Hematopoietic multipotent progenitor cell treated with erythropoietin and hydrocortisone succinate and interleukin-3 and kit ligand, for 8 days (in vitro differentiated cells): ENCODE measurements around the gene GPR107.

Experiments used
- DNase-seq: peaks from one replicate; pipeline ENCODE4 v3.0.0-alpha.2; 2015

Gene GPR107

DNA sequence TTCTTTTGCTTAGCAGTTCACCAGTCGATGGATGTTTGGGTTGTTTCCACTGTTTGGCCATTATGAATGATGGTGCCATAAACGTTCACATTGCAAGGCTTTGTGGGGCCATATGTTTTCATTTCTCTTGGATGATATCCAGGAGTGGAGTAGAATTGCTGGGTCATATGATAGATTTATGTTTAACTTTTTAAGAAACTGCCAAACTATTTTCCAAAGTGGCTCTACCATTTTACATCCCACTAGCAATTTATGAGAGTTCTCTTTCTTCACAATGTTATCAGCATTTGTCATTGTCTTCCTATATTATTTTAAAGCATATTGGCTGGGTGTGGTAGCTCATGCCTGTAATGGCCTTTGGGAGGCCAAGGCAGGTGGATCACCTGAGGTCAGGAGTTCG is 5.2 kb downstream of the GPR107 start:
- no peak for DNase-seq

DNA sequence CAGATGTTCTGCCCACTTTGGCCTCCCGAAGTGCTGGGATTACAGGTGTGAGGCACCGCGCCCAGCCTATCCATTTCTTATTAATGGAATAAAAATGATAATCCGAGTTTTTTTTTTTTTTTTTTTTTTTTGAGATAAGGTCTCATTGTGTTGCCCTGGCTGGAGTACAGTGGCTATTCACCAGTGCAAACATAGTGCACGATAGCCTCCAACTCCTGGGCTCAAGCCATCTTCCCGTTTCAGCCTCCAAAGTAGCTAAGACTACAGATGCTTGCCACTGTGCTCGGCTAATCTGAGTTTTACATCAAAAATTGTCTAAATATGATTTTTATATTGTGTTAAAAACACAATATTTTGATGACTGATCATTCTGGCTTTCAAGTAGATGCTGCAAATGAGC is 6.6 kb downstream of the GPR107 start:
- no peak for DNase-seq

DNA sequence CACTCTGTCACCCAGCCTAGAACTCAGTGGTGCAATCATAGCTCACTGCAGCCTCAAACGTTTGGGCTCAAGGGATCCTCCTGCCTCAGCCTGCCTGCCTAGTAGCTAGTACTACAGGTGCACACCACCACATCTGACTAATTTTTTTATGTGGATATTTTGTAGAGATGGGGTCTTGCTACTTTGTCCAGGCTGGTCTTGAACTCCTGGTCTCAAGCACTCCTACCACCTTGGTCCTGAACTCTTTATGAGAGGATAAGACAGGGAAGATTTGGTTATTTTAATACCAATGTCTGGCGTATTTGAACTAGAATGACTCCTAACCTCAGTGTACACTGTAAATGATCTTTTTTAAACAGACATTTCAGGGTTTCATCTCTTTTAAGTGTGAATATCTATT is 9.0 kb downstream of the GPR107 start:
- no peak for DNase-seq

DNA sequence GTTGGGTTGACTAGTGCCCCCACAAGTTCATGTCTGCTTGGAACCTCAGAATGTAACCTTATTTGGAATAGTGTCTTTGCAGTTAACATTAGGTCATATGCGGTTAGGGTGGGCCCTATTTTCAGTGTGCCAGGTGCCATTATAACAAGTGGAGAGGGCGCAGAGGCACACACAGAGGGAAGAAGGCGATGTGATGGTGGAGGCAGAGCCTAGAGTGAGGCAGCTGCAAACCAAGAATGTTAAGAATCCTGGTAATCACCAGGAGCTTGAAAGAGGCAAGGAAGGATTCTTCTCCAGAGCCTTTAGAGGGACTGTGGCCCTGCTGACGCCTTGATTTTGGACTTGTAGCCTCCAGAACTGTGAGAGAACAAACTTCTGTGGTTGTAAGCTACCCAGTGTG is 10.9 kb downstream of the GPR107 start:
- no peak for DNase-seq

DNA sequence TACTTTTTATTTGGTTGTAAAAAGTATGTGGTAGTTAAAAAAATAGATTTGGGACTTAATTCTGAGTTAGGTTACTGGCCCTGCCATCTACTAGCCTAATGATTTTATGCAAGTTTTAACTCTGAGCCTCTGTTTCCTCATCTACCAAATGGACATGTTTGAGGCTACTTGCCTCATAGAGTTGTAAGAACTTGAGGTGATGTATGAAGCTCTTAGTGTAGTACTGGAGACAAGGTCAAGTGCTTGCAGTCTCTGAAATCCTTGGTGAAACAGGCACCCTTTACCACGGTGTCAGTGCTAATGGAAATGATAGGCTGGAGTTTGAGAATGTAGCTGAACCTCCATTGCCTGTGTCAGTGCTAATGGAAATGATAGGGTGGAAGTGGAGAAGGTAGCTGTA is 15.3 kb downstream of the GPR107 start:
- DNase-seq: no peak

DNA sequence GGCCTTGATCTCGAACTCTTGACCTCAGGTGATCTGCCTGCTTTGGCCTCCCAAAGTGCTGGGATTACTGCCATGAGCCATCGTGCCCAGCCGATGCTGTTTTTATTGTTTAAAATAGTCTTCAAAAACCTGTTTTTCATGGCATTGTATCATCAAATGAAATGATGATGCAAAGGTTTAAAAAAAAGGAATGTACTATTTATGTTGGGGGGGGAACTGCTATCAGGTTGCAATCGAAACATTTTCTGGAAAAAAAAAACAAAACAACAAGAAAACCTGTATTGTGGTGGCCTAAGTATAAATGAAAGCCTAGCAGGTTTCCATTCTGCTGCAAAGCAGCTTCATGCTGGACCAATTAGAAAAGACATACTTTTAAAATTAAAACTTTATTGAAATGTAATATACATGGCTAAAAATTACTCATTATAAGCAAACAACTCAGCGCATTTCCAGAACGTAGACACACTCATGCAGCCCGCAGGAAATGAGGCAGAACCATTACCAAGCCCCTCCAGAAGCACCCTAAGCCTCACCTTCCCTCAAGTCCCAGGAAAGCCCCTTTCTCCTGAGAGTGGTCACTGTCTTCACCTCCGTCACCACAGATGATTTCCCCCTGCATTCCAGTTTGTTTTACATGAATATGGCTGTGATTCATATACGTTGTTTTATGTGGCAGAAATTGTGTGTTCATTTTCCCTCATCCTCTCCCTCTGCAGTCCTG is 19.0 kb downstream of the GPR107 start:
- no peak for DNase-seq

DNA sequence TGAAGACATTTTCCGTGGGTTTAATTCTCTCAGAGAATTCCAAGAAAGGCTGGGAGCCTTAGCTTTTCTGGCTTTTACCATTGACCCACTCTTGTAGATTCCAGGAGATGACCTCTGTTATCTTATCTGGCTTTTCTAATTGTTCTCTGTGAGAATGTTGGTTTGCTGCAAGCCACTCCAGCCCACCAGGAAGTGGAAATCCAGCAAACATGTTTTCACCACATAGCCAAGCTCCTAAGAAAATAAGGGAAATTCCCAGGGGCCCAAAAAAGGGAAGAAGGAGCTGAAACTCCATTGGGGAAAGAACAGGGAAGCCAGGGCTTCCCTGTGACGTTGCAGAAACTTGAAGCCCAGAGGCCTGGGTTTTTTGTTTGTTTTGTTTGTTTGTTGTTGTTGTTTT is 19.7 kb downstream of the GPR107 start:
- no peak for DNase-seq

DNA sequence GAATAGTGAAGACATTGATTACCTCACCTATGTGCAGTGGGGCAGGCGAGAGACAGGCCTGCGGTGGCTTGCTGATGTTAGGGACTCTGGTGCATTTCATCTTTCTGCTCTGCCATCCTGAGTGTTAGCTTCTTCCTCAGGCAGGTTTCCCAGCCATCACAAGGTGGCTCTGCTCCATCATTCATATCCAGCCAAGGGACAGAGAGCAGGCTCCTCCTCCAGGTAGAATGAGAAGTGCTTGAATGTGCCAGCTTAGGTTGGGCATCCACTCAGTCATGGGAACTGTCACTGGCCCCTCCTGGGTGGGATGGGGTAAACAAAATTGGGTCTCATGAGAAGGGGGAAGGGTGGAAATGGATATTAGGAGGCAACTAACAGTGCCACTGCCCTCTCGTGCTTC is 24.8 kb downstream of the GPR107 start:
- DNase-seq: no peak

DNA sequence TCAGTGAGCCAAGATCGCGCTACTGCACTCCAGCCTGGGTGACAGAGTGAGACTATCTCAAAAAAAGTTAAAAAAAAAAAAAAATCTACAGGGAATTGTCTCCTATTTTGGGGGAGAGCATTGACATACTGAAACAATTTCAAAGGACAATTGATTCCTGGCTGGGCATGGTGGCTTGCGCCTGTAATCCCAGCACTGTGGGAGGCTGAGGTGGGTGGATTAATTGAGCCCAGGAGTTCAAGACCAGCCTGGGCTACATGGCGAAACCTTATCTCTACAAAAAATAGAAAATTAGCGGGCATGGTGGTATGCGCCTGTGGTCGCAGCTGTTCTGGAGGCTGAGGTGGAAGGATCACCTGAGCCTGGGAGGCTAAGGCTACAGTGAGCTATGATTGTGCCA is 30.6 kb downstream of the GPR107 start:
- DNase-seq: no peak

DNA sequence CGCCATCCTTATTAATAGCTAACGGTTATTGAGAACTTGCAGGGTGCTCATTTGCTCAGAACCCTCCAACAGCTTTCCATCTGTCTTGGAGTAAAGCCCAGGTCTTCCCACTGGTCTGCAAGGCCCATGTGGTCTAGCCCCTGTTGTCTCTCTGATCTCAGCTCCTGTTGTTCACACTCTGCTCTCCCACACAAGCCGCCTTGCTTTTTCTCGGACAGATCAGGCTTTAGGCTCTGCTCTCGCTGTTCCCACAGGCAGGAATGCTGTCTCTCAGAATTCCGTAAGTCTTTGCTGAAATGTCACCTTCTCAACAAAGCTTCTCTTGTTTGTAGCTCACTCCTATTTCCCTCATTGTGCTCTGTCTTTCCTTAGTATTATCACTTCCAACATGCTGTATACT is 34.3 kb downstream of the GPR107 start:
- DNase-seq: no peak

DNA sequence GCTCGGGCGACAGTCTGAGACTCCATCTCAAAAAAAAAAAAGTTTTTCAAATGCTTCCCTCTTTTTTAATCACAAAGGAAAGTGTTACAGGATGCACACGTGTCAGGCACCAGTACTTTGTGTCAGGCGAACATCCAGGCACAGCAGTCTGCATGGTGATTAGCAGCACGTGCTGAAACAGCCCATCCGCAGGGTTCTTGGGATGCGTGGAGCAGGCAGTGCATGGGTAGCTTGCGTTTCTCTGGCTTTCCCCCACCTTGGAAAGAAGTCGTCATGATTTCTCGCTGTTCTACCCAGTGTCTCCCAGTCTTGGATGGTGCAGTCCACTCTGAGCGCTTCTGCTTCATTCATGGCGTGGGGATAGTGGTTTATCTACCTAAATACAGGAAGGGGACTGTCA is 35.4 kb downstream of the GPR107 start:
- DNase-seq: no peak

DNA sequence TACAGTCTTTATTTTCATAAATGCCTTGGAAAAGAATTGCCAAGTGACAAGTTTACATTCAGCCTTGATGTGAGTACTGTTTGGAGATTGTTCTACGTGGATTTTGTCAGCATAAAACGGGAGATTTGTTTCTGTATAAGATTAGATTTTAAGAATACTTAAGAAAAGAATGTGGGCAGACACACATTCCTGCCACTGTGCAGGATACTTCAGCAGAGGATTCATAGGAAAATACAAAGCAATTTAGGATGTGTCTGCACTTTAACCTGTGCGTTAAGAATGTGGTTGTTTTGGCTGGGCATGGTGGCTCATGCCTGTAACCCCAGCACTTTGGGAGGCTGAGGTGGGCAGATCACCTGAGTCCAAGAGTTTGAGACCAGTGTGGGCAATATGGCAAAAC is 37.2 kb downstream of the GPR107 start:
- no peak for DNase-seq

DNA sequence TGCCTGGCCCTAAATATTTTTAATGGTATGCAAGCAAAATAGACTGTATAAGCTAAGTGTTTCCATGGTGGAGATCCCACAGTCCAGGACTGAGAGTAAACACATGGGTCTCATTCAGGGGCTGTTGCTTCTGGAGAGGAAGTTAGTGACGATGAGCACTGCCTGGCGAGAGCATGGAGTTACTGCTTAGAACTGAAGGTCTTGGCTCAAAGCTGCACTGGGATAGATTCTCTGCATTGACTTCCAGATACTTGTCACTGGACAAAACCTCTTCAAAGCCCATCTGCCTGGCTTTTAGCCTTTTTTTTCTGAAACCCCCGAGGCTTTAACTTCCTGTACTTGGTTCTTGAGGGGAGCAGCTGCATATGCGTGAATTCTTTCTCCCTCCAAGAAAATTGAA is 39.2 kb downstream of the GPR107 start:
- no peak for DNase-seq

DNA sequence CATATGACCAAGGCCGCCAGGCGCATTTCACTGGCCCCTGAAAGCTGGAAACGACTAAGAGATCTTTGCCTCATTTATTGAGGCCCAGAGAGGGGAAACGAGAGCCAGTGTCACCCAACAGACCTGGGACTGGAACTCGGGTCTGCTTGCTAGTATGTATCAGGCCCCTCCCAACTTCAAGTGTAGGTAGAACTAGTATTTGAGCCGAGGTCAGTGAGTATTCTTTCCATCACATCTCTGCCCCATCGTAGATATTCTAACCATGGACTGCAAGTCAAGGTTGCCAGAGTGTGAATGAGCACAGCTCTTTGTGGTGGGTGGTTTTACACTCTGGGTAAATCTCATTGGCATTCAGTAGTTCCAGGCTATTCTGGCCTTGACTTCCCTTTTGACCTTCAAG is 42.2 kb downstream of the GPR107 start:
- no peak for DNase-seq

DNA sequence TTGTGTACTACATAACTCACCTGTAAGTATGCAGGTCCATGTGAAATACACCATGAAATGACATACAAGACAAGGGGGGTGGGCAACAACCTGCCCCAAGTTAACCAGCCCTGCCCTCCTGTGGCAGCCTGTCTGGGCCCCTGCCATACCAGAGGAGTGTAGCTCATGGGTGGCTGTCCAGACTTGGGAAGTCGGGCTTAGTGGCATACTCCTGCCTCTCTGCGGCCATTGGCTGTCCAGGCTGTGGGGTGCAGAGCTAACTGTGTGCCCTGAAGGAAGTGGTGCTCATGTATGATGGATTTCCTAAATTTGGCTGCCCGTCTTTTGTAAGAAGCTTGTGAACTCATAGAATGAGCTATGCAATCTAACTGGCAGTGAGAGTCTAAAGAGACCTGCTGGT is 47.0 kb downstream of the GPR107 start:
- no peak for DNase-seq

DNA sequence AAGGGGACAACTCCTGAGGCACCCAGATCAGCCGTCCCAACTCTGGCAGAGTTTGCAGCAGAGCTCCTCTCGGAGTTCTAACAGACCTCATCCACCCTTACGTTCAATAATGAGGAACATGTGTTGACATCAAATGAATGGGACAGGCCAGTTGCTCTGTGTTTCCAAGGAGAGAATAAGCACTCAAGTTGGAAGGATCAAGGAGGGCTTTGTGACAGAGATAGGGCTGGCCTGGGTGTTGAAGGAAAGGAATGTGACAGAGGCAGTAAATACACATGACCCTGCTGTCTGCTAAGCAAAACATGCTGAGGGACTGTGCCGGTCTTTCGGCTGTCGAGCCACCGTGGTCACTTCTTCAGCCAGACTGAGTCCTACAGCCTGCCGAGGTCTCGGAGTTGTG is 48.2 kb downstream of the GPR107 start:
- DNase-seq: no peak

DNA sequence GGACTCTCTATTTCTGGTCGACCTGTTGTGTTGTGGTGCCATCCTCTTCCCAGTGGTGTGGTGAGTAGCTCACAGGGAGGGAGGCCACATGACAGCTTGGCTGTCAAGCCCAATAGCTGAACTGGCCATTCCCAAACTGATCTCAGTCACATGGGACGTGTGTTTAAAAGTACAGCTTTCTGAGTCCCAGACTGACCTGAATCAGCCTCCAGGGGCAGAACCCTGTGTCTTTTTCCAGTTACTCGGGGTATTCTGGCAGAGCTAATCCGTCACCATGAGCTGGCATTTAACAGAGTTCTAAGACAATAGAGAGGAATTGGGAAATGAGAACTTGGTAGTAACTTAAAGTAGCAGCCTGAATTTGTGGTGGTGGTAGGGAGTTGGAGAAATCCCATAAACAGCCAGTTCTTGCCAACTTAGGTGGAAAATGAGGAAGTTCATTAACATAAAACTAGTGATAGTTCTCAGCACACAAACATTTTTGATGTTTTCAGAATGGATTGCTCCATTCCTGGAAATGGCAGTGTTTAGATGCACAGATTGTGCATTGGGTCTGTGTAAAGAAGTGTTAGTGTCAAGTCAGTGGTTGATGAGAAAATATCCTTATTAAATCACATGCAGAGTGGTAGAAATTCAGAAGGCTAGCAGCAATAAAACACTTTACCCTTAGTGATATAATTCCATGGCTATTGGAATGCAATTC is 50.9 kb downstream of the GPR107 start:
- no peak for DNase-seq

DNA sequence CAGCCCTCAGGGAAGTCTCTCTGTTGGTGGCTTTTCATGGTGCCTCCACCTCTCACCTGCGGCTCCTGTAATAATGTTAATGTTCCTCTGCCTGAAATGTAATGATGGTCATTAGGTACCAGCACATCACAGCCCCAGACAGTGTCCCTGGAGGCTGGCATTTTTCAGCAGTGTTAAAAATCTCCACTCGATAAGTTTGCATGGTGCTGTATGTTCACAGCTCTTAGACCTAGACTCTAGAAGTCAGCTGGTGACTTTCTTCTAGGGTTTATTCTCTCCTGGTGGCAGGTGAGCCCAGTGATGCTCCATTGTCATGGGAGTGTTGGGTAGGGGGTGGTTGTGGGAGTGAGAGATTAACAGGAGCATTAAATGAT is 53.1 kb downstream of the GPR107 start:
- DNase-seq: no peak

DNA sequence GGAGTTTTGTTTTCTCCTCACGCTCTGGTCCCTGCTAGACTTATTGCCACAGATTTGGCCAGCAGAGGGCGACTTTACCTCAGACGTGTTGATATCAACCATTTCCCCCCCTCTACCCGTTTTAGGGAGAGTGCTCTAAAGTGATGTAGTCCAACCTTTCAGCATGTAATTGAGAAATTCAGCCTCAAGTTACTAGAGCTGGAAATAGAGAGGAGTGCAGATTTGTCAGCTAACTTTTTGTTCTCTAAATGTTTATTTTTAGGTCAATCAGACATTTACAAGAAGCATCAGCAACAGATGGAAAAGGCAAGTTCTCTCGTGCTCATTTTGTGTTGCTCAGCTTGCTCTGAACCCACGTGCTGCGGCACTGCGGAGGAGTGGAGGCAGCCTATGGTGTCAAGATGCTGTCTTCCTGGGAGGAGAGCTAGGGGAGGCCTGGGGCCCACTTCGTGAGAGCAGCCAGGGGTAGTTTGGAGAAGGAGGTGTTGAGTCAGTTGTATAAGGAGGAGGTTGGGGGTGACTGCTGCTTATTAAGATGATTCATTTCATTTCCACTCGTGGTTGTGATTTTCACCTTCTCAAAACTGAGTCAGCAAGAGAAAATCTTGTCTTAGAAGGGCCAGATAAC is 53.6 kb downstream of the GPR107 start:
- DNase-seq: peak; percentile 85

DNA sequence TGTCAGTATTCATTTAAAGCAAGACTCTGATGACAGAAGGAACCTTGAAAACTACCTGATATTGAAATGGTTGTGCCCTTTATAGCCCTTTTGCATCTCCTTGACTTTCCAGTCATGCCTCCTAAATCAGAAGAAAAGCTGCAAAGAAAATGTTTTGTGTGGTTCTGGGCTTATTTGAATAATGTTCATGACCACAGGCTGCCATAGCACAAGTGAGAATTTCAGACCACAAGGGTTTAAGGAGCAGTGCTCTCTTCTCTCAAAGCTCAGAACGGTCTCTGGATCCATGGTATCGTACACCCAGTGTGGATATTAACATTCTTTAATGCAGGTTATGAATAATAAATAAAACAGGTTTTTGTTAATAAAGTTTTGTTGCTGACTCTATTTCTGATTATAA is 54.2 kb downstream of the GPR107 start:
- DNase-seq: no peak

DNA sequence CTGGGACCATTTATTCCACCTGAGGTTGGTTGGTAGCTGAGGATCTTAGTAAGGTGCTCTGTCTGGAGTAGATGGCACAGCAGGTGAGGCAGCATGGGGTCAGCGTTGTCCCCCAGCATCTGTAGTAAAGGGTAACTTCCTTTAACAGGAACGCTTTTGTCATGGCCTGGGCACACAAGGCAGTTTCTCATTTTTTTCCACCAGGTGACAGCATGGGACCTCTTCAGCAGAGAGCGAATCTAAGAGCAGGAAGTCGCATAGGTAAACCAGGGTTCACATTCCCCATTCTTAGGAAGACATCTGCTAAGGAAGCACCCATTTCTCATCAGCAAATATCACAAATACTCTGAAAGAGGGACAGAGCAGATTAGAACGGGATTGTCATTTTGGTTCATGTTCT is 56.5 kb downstream of the GPR107 start:
- peak; percentile 50 for DNase-seq

DNA sequence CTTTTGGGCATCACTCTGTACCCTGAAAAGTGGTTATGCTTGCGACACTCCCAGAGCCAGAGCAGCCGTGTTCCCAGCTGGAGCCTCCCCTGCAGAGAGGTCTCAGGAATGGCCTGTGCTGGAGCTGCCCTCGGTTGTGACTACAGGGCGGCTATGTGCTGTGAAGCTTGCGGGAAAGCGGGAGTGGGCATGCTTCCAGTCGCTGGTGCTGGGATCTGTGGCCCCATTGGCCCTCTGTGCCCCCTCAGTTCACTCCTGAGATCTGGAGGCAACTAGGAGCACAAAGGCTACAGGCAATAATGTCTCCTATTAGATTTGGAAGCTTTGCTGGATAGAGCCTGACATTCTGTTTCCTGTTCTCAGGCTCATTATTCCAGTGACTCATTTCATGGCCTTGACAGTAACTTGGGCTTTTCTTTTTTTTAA is 56.9 kb downstream of the GPR107 start:
- DNase-seq: no peak

DNA sequence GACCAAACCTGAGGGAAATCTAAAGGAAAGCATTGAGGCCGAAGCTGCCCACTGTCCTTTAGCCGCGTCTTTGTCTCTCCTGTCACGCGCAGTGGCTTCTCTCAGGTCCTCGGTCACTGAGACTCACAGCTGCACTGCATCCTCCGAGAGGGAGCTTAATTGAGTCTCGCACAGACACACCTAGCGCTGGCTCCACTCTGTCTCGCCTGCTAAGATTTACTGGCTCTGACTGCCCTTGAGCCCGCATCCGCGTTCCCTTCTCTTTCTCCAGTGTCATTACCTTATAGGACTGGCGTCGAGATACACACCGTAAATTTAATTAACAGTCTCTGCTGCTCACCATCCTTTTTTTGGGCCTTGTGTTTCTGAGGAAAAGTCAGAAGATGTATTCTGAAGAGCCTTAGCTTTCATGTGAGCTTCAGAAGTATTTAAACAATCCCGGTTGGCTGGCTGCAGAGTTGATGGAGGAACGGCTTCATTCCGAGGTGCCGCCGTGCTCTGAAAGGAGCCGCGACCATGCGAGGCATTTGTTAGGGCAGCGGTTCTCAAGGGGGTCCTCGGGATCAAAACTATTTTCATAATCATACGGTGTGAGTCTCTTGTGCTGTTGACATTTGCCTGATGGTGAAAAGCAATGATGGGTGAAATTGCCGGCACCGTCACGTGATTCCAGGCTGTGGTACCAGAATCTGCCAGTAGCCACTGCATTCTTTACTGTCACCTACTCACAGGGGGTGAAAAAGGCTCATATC is 58.3 kb downstream of the GPR107 start:
- no peak for DNase-seq
